Astrocyte (in vitro differentiated cells and primary cell): ENCODE data around the gene IPO13.

Source experiments
- EZH2 ChIP-seq: IDR thresholded peaks from 2 replicates; pipeline ENCODE4 v1.6.1; 2012; ENCODE audit warnings: mild to moderate bottlenecking, low read length, inconsistent platforms; ENCODE audit not compliant: insufficient read depth
- TF ChIP-seq, protein P1 (sequence below): IDR thresholded peaks from 2 replicates; pipeline ENCODE4 v1.5.1; 2011; ENCODE audit warnings: low read depth, mild to moderate bottlenecking, inconsistent platforms, low read length, moderate library complexity; ENCODE audit not compliant: insufficient read depth

DNA sequence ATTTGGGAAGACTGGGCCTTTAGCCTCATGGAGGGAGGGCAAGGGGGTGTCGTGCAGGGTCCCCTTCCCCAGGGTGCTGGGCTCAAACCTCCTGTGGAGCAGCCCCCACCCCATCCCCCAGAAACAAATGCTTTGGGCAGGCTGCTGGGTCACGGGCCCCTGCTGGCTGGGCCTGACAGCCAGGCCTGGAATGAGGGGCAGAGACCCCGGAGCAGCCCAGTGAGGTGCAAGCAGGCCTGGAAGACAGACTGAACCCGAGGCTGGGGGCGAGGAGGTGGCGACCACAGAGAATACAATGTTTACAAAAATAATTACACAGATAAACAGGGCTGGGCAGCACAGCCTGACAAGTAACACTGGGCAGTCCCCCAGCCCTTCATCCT, 50.0 kb downstream of the IPO13 start:
- TF ChIP-seq EZH2 = no peak
- TF ChIP-seq, protein P1, sequence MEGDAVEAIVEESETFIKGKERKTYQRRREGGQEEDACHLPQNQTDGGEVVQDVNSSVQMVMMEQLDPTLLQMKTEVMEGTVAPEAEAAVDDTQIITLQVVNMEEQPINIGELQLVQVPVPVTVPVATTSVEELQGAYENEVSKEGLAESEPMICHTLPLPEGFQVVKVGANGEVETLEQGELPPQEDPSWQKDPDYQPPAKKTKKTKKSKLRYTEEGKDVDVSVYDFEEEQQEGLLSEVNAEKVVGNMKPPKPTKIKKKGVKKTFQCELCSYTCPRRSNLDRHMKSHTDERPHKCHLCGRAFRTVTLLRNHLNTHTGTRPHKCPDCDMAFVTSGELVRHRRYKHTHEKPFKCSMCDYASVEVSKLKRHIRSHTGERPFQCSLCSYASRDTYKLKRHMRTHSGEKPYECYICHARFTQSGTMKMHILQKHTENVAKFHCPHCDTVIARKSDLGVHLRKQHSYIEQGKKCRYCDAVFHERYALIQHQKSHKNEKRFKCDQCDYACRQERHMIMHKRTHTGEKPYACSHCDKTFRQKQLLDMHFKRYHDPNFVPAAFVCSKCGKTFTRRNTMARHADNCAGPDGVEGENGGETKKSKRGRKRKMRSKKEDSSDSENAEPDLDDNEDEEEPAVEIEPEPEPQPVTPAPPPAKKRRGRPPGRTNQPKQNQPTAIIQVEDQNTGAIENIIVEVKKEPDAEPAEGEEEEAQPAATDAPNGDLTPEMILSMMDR = no peak
